Superior temporal gyrus (tissue), 1 donor: ENCODE data around the gene KRTAP5-9.
A peak's percentile ranks its signal among the peaks of the same experiment; 100 is the strongest.
"Not testable (repeated sequence)": the region's sequence is repeated elsewhere in the genome, so short reads cannot be mapped to it uniquely, and the experiment has no call there.

ENCODE experiments used
- DNase-seq: peaks from one replicate; pipeline ENCODE4 v3.0.0-alpha.2; 2016; ENCODE audit errors: extremely low spot score

KRTAP5-9 gene

GRCh38 chr11:71534711-71535608 lies 13.3 kb upstream of the KRTAP5-9 start:
- DNase-seq, result not testable (repeated sequence)

GRCh38 chr11:71535825-71536224 lies 12.4 kb upstream of the KRTAP5-9 start:
- no peak for DNase-seq

DNA sequence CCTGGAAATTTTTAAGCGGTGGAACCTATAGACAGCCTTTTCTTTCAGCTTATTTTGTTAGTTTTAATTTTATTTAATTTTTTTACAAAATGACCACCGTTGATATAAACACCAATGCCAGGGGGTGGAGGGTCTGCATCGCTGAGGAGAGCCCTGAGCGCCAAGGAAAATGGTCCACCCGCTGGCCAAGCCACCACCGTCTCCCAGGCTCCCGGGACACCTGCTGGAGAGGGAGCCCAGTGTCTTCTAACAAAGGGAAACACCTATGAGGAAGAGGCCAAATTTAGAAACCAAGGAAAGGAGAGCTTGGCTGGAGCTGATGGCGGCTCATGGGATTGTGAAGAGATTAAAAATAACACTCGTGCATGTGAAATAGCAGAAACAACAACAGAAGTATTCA lies 10.7 kb upstream of the KRTAP5-9 start:
- DNase-seq, result no peak

DNA sequence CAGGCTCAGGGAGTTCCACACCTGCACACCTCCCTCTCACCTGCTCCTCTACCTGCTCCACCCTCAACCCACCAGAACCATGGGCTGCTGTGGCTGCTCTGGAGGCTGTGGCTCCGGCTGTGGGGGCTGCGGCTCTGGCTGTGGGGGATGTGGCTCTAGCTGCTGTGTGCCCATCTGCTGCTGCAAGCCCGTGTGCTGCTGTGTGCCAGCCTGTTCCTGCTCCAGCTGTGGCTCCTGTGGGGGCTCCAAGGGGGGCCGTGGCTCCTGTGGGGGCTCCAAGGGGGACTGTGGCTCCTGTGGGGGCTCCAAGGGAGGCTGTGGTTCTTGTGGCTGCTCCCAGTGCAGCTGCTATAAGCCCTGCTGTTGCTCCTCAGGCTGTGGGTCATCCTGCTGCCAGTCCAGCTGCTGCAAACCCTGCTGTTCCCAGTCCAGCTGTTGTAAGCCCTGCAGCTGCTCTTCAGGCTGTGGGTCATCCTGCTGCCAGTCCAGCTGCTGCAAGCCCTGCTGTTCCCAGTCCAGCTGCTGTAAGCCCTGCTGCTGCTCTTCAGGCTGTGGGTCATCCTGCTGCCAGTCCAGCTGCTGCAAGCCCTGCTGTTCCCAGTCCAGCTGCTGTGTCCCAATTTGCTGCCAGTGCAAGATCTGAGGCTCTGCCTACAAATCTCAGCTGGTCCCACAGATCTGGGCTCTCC lies 10.1 kb upstream of the KRTAP5-9 start, which contains the start of gene KRTAP5-8:
Gene KRTAP5-8, plus strand, starts transcription at position 49 of the 689 bp plus-strand sequence. Its CDS starts 31 bp downstream, at position 80.
- not testable (repeated sequence) for DNase-seq

DNA sequence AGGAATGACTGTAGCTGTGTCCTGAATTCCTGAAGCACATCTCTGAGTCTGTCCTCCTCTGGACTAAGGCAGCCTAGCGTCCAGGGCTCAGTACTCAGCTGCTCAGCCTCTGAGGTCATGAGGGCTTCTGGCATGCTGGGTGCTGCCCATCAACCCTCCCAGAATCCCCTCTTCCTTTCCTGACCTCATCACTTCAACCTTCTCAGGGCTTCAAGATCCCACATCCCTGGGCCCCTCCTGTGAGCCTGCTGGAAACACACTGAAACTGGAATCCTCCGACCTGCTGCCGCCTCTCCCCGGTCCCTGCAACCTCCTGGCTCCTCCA lies 9.6 kb upstream of the KRTAP5-9 start:
- DNase-seq, result no peak

DNA sequence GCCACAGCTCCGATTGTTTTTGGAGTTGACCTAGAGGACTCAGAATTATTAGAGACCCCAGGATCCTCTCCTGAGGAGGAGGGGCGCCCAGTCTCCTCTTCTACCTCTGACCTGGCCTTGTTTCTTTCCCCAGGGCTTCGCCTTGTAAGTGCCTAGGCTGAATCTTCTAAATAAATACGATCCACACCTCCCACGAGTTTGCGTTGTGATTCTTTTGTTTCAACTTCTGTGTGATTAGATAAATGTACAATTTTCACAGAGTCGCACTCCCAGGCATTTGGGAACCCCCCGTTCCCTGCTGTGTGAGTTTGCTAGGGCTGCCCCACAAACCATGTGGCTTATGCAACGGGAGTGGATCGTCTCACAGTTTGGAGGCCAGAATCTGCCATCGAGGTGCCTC lies 9.2 kb upstream of the KRTAP5-9 start:
- no peak for DNase-seq

GRCh38 chr11:71539971-71540370 lies 8.2 kb upstream of the KRTAP5-9 start:
- DNase-seq, result not testable (repeated sequence)

GRCh38 chr11:71540521-71541304 lies 7.5 kb upstream of the KRTAP5-9 start:
- DNase-seq, result not testable (repeated sequence)

- DNase-seq, result no peak
These were observed 5.8 kb upstream of the KRTAP5-9 start for GRCh38 chr11:71542382-71542781.

DNA sequence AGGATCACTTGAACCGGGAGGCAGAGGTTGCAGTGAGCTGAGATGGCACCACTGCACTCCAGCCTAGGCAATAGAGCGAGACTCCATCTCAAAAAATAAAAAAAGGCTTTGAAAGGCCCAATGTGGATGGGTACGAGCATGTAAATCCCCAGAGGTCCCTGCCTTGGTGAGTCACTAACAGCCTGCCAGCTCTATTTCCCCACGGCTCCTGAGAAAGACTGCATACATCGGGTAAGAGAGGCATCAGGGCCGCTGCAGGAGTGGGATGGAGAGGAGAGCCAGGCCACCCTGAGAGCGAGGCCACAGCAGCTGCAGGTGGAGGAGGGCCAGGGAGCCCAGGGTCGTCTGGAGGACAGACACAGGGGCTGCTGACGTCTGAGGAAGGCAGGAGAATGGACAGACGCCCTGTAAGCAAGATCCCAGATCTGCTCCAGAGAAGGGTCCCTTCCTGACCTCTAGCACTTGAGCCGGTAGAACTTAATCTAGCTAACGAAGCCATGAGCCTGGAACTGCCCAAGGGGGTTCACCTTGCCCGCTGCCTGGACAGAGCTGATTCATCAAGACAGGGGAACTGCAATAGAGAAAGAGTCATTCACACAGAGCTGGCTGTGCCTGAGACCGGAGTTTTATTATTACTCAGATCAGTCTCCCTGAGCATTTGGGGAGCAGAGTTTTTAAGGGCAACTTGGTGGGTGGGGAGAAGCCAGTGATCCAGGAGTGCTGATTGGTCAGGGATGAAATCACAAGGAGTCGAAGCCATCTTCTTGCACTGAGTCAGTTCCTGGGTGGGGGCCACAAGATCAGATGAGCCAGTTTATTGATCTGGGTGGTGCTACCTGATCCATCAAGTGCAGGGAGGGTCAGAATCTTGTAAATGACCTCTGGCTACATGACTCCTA lies 5.1 kb upstream of the KRTAP5-9 start:
- DNase-seq, result no peak

DNA sequence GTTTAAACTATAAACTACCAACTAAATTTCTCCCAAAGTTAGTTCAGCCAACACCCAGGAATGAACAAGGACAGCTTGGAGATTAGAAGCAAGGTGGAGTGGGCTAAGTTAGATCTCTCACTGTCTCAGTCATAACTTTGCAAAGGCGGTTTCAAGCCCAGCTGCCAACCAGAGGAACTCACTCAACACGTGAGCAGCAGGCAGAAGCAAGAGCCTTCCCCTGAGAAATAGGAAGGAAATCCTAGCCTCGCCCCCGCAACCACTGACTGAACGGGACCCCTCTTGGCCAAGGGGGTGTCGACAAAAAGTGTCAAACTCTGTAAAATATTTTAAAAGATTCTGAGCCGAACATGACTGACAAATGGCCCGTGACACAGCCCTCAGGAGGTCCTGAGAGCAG lies 4.4 kb upstream of the KRTAP5-9 start:
- no peak for DNase-seq

GRCh38 chr11:71544525-71545214 lies 3.5 kb upstream of the KRTAP5-9 start:
- no peak for DNase-seq

GRCh38 chr11:71545405-71545966 lies 2.7 kb upstream of the KRTAP5-9 start:
- DNase-seq, result no peak

DNA sequence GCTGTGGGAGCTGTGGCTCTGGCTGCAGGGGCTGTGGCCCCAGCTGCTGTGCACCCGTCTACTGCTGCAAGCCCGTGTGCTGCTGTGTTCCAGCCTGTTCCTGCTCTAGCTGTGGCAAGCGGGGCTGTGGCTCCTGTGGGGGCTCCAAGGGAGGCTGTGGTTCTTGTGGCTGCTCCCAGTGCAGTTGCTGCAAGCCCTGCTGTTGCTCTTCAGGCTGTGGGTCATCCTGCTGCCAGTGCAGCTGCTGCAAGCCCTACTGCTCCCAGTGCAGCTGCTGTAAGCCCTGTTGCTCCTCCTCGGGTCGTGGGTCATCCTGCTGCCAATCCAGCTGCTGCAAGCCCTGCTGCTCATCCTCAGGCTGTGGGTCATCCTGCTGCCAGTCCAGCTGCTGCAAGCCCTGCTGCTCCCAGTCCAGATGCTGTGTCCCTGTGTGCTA lies 514 bp downstream of the KRTAP5-9 start:
- DNase-seq, result no peak

- DNase-seq, result no peak
These were observed 3.5 kb downstream of the KRTAP5-9 start for GRCh38 chr11:71551711-71552110.

DNA sequence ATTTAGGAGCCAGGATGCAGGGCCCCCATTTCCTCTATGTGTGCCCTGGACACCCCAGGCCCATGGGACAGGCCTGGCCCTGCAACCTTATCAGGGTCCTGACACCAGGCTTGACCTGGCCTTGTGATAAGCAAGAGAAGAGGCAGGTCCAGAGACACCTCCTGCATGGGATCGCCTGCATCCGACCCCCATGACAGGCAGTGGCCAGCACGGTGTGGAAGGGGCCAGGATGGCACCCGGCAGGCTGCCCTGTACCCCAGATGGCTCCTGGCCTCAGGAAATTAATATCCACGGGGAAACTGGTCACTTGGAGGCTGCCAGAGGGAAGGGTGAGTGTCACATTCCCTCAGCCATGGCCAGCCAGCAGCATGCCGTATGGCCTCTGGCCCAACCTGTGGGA lies 6.8 kb downstream of the KRTAP5-9 start:
- no peak for DNase-seq

DNA sequence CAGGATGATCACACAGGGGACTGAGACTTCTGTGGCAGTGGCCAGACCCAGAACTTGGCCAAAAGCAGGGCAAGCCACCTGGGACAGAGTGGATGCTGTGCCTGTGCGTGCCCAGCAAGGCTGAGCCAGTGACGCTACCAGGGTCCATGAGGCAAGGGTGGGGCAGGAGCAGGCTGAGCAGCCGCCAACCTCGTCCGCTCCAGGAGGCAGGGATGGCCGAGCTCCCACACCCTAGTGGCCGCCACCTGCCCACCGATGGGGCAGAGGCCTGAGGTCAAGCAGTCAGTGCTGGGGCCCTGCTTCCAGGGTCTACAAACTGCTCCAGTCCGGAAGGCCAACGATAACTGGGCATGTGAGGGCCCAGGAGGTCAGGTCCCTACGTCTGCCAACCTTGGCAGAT lies 7.3 kb downstream of the KRTAP5-9 start:
- DNase-seq, result no peak

GRCh38 chr11:71556018-71556417 lies 7.8 kb downstream of the KRTAP5-9 start:
- no peak for DNase-seq

GRCh38 chr11:71557257-71557656 lies 9.0 kb downstream of the KRTAP5-9 start:
- no peak for DNase-seq

DNA sequence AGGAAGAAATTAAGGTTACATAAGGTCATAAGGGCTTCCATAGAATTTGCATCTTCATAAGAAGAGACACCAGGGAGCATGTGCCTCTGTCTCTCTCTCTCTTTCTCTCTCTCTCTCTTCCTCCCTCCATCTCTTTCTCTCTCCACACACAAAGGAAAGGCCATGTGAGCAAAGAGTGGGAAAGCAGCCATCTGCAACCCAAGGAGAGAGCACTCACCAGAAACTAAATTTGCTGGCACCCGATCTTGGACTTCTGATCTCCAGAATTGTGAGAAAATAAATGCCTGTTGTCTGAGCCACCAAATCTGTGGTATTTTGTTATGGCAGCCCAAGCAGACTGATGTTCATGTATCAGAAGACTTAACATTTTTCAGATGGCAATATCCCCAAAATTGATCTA lies 10.8 kb downstream of the KRTAP5-9 start:
- peak; percentile 15 for DNase-seq
